D721Med (cell line): ENCODE measurements around the gene PCDH9.

Source experiments
- DNase-seq: peaks from one replicate; pipeline ENCODE4 v3.0.0; 2011; ENCODE audit warnings: low spot score; ENCODE audit not compliant: insufficient read length
- FAIRE-seq: peaks from 2 replicates; lab custom pipeline; 2011; peaks lifted over from hg19 to GRCh38; lab: Jason Lieb, UNC
- CTCF ChIP-seq: IDR thresholded peaks from 2 replicates; pipeline ENCODE4 v1.5.1; 2012; ENCODE audit warnings: mild to moderate bottlenecking, control low read depth; ENCODE audit not compliant: insufficient read depth; ENCODE audit errors: missing control alignments

The PCDH9 gene

GRCh38 chr13:66506979-66507378, 723.2 kb downstream of the PCDH9 start:
- TF ChIP-seq CTCF: no peak
- FAIRE-seq (no peak), DNase-seq (no peak)

- DNase-seq (no peak), FAIRE-seq (no peak)
- TF ChIP-seq CTCF: no peak
These were observed 723.9 kb downstream of the PCDH9 start for GRCh38 chr13:66506051-66506777.

- no peak for FAIRE-seq
- no peak for TF ChIP-seq CTCF
- DNase-seq: no peak
These were observed 726.2 kb downstream of the PCDH9 start for GRCh38 chr13:66503890-66504289.

GRCh38 chr13:66501181-66501580, 729.0 kb downstream of the PCDH9 start:
- no peak for TF ChIP-seq CTCF
- DNase-seq (no peak), FAIRE-seq (peak; percentile 25)

- DNase-seq (no peak), FAIRE-seq (no peak)
- peak; percentile 28 for TF ChIP-seq CTCF
These were observed 737.7 kb downstream of the PCDH9 start for GRCh38 chr13:66492479-66492878.

- FAIRE-seq (no peak), DNase-seq (no peak)
- TF ChIP-seq CTCF: no peak
These were observed 738.9 kb downstream of the PCDH9 start for GRCh38 chr13:66491251-66491650.

GRCh38 chr13:66489586-66489985, 740.5 kb downstream of the PCDH9 start:
- no peak for TF ChIP-seq CTCF
- FAIRE-seq: no peak
- no peak for DNase-seq
